ENCODE measurements around the gene KPTN. TPM values are rescaled to one million over a fixed set of nuclear protein-coding genes. Genes with fewer than 3 reads are reported as not detected.

KPTN gene
- total RNA-seq, 1 experiment from 2014 or later, result 17.6 TPM

- ChIA-PET POLR2A (no interaction called here), CTCF (interaction anchor here (0.6 to 1.0 kb wide), 3 partner anchors 19 to 242 kb away, joined by 3 read pairs; no protein-coding TSS in a partner anchor)
- no TSS peak for BruUV-seq (replicated peaks)
- no peak for DNase-seq (ENCODE audit: unreplicated experiment)
- Mint-ChIP-seq H3K36me3 (ENCODE audit: insufficient read depth, unreplicated experiment) (no peaks in the 10 kb centered on the region), H3K27ac (ENCODE audit: low read depth, unreplicated experiment) (no peak overlapping the region), H3K4me1 (ENCODE audit: insufficient read depth, unreplicated experiment) (no peaks in the 10 kb centered on the region), H3K27me3 (ENCODE audit: insufficient read depth, unreplicated experiment) (peaks cover 40% of the 10 kb centered on the region), H3K4me3 (ENCODE audit: unreplicated experiment) (no peak overlapping the region), H3K9me3 (ENCODE audit: unreplicated experiment) (no peaks in the 10 kb centered on the region)
- no peak for TF ChIP-seq CTCF (IDR thresholded peaks at IDR 0.05; ENCODE audit: unreplicated experiment)
- intact Hi-C loops (cut with micrococcal nuclease), result no loop called here
Observed at GRCh38 chr19:47464675-47465419, 19.2 kb downstream of the KPTN start.

GRCh38 chr19:47461876-47462275 is 22.1 kb downstream of the KPTN start:
- TF ChIP-seq CTCF (IDR thresholded peaks at IDR 0.05; ENCODE audit: unreplicated experiment), result no peak
- Mint-ChIP-seq H3K36me3 (ENCODE audit: insufficient read depth, unreplicated experiment) (no peaks in the 10 kb centered on the region), H3K4me3 (ENCODE audit: unreplicated experiment) (no peak overlapping the region), H3K9me3 (ENCODE audit: unreplicated experiment) (no peaks in the 10 kb centered on the region), H3K27ac (ENCODE audit: low read depth, unreplicated experiment) (no peak overlapping the region), H3K27me3 (ENCODE audit: insufficient read depth, unreplicated experiment) (peaks cover 18% of the 10 kb centered on the region), H3K4me1 (ENCODE audit: insufficient read depth, unreplicated experiment) (no peaks in the 10 kb centered on the region)
- ChIA-PET CTCF (interaction anchor here (0.8 kb wide), 1 partner anchor 401 kb away, joined by 3 read pairs; no protein-coding TSS in a partner anchor), POLR2A (interaction anchor here (0.7 kb wide), 1 partner anchor 216 kb away, joined by 4 read pairs; no protein-coding TSS in a partner anchor)
- no peak for DNase-seq (ENCODE audit: unreplicated experiment)
- intact Hi-C loops (cut with micrococcal nuclease), result no loop called here
- BruUV-seq (replicated peaks), result no TSS peak

- POLR2A ChIA-PET, result interaction anchor here (0.6 kb wide), 2 partner anchors 264 to 320 kb away, joined by 3 to 4 read pairs; no protein-coding TSS in a partner anchor
- Mint-ChIP-seq H3K27ac (ENCODE audit: low read depth, unreplicated experiment) (no peak overlapping the region), H3K9me3 (ENCODE audit: unreplicated experiment) (peaks cover 14% of the 10 kb centered on the region), H3K36me3 (ENCODE audit: insufficient read depth, unreplicated experiment) (no peaks in the 10 kb centered on the region), H3K4me3 (ENCODE audit: unreplicated experiment) (no peak overlapping the region), H3K27me3 (ENCODE audit: insufficient read depth, unreplicated experiment) (peaks cover 21% of the 10 kb centered on the region), H3K4me1 (ENCODE audit: insufficient read depth, unreplicated experiment) (no peaks in the 10 kb centered on the region)
- intact Hi-C loops (cut with micrococcal nuclease), result no loop called here
- DNase-seq (ENCODE audit: unreplicated experiment), result no peak
- no TSS peak for BruUV-seq (replicated peaks)
- CTCF ChIA-PET, result no interaction called here
- no peak for TF ChIP-seq CTCF (IDR thresholded peaks at IDR 0.05; ENCODE audit: unreplicated experiment)
Observed at GRCh38 chr19:47459477-47459876, 24.5 kb downstream of the KPTN start.

GRCh38 chr19:47458672-47459071 is 25.3 kb downstream of the KPTN start:
- CTCF ChIA-PET, result no interaction called here
- Mint-ChIP-seq H3K4me3 (ENCODE audit: unreplicated experiment) (no peak overlapping the region), H3K9me3 (ENCODE audit: unreplicated experiment) (peaks cover 14% of the 10 kb centered on the region), H3K27ac (ENCODE audit: low read depth, unreplicated experiment) (no peak overlapping the region), H3K27me3 (ENCODE audit: insufficient read depth, unreplicated experiment) (peaks cover 17% of the 10 kb centered on the region), H3K4me1 (ENCODE audit: insufficient read depth, unreplicated experiment) (no peaks in the 10 kb centered on the region), H3K36me3 (ENCODE audit: insufficient read depth, unreplicated experiment) (no peaks in the 10 kb centered on the region)
- intact Hi-C loops (cut with micrococcal nuclease), result no loop called here
- no peak for DNase-seq (ENCODE audit: unreplicated experiment)
- POLR2A ChIA-PET, result no interaction called here
- BruUV-seq (replicated peaks), result no TSS peak
- no peak for TF ChIP-seq CTCF (IDR thresholded peaks at IDR 0.05; ENCODE audit: unreplicated experiment)
